ENCODE results near the gene MAP3K2.

Gene MAP3K2

GRCh38 chr2:127414638-127415592 is 27.1 kb upstream of the MAP3K2 start:
- H3K79me2 ChIP-seq (ENCODE audit: insufficient read depth, low read length) = no peaks in the 10 kb centered on the region
- no peak for TF ChIP-seq EZH2 (IDR thresholded peaks at IDR 0.05; ENCODE audit: borderline replicate concordance, low read length)
- TF ChIP-seq, protein P1, sequence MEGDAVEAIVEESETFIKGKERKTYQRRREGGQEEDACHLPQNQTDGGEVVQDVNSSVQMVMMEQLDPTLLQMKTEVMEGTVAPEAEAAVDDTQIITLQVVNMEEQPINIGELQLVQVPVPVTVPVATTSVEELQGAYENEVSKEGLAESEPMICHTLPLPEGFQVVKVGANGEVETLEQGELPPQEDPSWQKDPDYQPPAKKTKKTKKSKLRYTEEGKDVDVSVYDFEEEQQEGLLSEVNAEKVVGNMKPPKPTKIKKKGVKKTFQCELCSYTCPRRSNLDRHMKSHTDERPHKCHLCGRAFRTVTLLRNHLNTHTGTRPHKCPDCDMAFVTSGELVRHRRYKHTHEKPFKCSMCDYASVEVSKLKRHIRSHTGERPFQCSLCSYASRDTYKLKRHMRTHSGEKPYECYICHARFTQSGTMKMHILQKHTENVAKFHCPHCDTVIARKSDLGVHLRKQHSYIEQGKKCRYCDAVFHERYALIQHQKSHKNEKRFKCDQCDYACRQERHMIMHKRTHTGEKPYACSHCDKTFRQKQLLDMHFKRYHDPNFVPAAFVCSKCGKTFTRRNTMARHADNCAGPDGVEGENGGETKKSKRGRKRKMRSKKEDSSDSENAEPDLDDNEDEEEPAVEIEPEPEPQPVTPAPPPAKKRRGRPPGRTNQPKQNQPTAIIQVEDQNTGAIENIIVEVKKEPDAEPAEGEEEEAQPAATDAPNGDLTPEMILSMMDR (IDR thresholded peaks at IDR 0.05; ENCODE audit: low read length) = no peak
- no peak overlapping the region for H3K4me2 ChIP-seq (ENCODE audit: low read length)

DNA sequence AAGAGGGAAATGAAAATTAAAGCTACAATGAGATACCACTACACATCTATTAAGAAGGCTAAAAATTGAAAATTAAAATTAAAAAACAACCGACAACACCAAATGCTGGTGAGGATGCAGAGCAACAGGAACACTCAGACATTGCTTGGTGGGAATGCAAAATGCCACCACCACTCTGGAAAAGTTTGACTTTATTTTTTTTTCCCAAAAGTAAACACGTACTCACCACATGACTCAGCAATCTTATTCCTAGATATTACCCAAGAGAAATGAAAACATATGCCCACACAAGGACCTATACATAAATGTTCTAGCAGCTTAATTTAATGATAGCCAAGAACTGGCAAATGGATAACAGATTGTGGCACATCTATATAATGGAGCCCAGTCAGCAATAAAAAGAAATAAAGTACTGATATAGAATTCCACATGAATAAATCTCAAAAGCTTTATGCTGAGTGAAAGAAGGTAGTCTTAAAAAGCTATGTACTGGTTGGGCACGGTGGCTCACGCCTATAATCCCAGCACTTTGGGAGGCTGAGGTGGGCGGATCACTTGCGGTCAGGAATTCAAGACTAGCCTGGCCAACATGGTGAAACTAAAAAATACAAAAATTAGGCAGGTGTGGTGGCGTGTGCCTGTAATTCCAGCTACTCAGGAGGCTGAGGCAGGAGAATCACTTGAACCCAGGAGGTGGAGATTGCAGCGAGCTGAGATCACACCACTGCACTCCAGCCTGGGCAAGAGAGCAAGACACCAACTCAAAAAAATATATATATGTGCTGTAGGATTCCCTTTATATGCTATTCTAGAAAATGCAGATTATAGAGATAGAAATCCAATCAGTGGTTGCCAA is 26.2 kb upstream of the MAP3K2 start:
- Histone ChIP-seq H3K4me2 (ENCODE audit: low read length) (no peak overlapping the region), H3K9ac (ENCODE audit: low read length) (no peak overlapping the region), H3F3A (ENCODE audit: insufficient read depth, low read length) (no peaks in the 10 kb centered on the region), H3K27me3 (ENCODE audit: insufficient read depth, low read length) (no peaks in the 10 kb centered on the region), H3K4me1 (ENCODE audit: insufficient read depth, low read length, severe bottlenecking) (peaks cover 32% of the 10 kb centered on the region), H2AFZ (ENCODE audit: low read length) (no peak overlapping the region), H3K9me3 (ENCODE audit: low read length) (peaks cover 5% of the 10 kb centered on the region), H4K20me1 (ENCODE audit: insufficient read depth, low read length) (no peaks in the 10 kb centered on the region), H3K36me3 (ENCODE audit: insufficient read depth, low read length) (no peaks in the 10 kb centered on the region; the same call in 1 of the 2 replicates), H3K4me3 (ENCODE audit: low read depth, low read length, poor library complexity, severe bottlenecking) (no peak overlapping the region), H3K79me2 (ENCODE audit: insufficient read depth, low read length) (no peaks in the 10 kb centered on the region), H3K27ac (ENCODE audit: low read depth, low read length, poor library complexity, severe bottlenecking) (no peak overlapping the region), H3K9me2 (ENCODE audit: low read depth, low read length) (no peaks in the 10 kb centered on the region)
- no peak for TF ChIP-seq EZH2 (IDR thresholded peaks at IDR 0.05; ENCODE audit: borderline replicate concordance, low read length)
- TF ChIP-seq, protein P1 (IDR thresholded peaks at IDR 0.05; ENCODE audit: low read length) = no peak

More at GRCh38 chr2:127414638-127415592, 27.1 kb upstream of the MAP3K2 start:
- no peaks in the 10 kb centered on the region for H4K20me1 ChIP-seq (ENCODE audit: insufficient read depth, low read length)
- H3K9me2 ChIP-seq (ENCODE audit: low read depth, low read length) = no peaks in the 10 kb centered on the region
- H3K27ac ChIP-seq (ENCODE audit: low read depth, low read length, poor library complexity, severe bottlenecking) = no peak overlapping the region
- H3K9me3 ChIP-seq (ENCODE audit: low read length) = peaks cover 5% of the 10 kb centered on the region
- no peak overlapping the region for H3K4me3 ChIP-seq (ENCODE audit: low read depth, low read length, poor library complexity, severe bottlenecking)
- no peaks in the 10 kb centered on the region for H3F3A ChIP-seq (ENCODE audit: insufficient read depth, low read length)
- H3K4me1 ChIP-seq (ENCODE audit: insufficient read depth, low read length, severe bottlenecking) = peaks cover 32% of the 10 kb centered on the region
- H2AFZ ChIP-seq (ENCODE audit: low read length) = no peak overlapping the region
- no peaks in the 10 kb centered on the region; the same call in 1 of the 2 replicates for H3K36me3 ChIP-seq (ENCODE audit: insufficient read depth, low read length)
- H3K27me3 ChIP-seq (ENCODE audit: insufficient read depth, low read length) = no peaks in the 10 kb centered on the region
- no peak overlapping the region for H3K9ac ChIP-seq (ENCODE audit: low read length)

GRCh38 chr2:127413200-127413599 is 25.4 kb upstream of the MAP3K2 start:
- H3K9ac ChIP-seq (ENCODE audit: low read length) = no peak overlapping the region
- peaks cover 5% of the 10 kb centered on the region for H3K9me3 ChIP-seq (ENCODE audit: low read length)
- TF ChIP-seq, protein P1 (IDR thresholded peaks at IDR 0.05; ENCODE audit: low read length) = no peak
- no peak for TF ChIP-seq EZH2 (IDR thresholded peaks at IDR 0.05; ENCODE audit: borderline replicate concordance, low read length)
- H3F3A ChIP-seq (ENCODE audit: insufficient read depth, low read length) = no peaks in the 10 kb centered on the region
- no peaks in the 10 kb centered on the region for H3K9me2 ChIP-seq (ENCODE audit: low read depth, low read length)
- H3K36me3 ChIP-seq (ENCODE audit: insufficient read depth, low read length) = no peaks in the 10 kb centered on the region; the same call in 1 of the 2 replicates
- no peaks in the 10 kb centered on the region for H4K20me1 ChIP-seq (ENCODE audit: insufficient read depth, low read length)
- no peak overlapping the region for H2AFZ ChIP-seq (ENCODE audit: low read length)
- no peaks in the 10 kb centered on the region for H3K27me3 ChIP-seq (ENCODE audit: insufficient read depth, low read length)
- no peak overlapping the region for H3K4me3 ChIP-seq (ENCODE audit: low read depth, low read length, poor library complexity, severe bottlenecking)
- H3K4me2 ChIP-seq (ENCODE audit: low read length) = no peak overlapping the region
- H3K4me1 ChIP-seq (ENCODE audit: insufficient read depth, low read length, severe bottlenecking) = peaks cover 39% of the 10 kb centered on the region
- no peaks in the 10 kb centered on the region for H3K79me2 ChIP-seq (ENCODE audit: insufficient read depth, low read length)
- no peak overlapping the region for H3K27ac ChIP-seq (ENCODE audit: low read depth, low read length, poor library complexity, severe bottlenecking)

Measured in OCI-LY1 (cell line).